GM19397 (cell line): ENCODE data around the gene CCDC83.
"Not testable (repeated sequence)": the region's sequence is repeated elsewhere in the genome, so short reads cannot be mapped to it uniquely, and the experiment has no call there.

Source experiments
- ATAC-seq: cut with Tn5 transposase; IDR thresholded peaks from one replicate; pipeline ENCODE4 v1.9.1; 2021; ENCODE audit warnings: mild to moderate bottlenecking, moderate library complexity; ENCODE audit not compliant: unreplicated experiment

CCDC83 gene

DNA sequence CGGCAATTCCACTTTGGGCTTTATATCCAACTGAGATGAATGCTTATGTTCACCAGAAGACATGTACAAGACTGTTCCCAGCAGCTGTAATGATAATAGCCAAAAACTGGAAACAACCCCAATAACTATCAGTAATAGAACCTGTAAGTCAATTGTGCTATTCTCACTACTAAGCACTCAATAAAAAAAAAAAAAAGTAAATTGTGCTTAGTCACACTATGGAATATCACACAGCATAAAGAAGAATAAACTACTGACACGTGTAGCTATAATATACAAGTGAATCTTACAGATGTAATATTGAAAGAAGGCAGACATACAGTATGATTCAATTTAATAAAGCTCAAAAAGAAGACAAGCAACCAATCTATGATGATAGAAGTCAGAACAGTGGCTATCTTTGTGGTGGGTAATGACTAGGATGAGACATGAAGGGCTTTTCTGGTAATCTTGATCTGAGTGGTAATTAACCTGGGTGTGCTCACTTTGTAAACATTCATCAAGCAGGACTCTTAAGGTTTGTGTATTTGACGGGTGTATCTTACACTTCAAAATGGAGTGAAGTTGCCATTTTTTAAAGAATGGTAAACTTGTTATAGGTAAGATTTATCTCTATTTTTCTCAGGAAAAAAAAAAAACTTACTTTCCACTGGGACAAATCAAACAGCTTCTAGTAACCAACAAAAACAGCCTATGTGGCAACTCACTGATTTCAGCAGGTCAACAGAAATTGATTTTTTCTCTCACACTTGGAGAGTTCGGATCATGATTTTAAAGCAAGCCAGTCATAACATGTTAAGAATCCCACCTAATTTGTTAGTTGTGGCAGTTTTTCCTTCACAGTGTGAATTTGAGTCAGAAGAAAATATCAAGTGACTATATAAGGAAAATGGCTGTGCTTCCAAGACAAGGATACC lies 84.2 kb downstream of the CCDC83 start:
- no peak for ATAC-seq

DNA sequence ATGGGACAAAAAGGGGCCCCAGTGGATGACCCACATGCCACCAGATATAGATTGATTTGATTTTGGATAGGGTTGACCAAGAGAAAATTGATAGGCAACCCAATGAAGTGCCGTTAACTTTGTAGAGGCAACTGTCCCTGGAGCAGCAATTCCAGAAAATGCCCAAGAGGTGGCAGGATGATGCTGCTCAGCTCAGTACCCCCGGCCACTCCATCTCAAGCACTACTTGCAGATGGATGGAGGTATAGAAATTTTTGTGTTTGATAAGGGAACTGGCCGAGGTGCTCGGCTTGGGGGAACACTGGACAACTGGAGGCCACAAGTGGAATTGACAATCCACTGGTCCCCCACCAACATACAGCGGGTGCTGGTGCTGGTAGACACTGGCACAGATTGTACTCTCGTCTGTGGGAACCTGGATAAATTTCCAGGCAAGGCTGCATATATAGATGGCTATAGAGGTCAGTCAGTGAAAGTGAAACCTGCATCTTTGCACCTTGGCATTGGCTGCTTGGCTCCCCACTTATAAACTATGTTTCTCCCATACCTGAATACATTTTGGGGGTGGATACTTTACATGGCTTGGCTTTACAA lies 86.3 kb downstream of the CCDC83 start:
- ATAC-seq = no peak

DNA sequence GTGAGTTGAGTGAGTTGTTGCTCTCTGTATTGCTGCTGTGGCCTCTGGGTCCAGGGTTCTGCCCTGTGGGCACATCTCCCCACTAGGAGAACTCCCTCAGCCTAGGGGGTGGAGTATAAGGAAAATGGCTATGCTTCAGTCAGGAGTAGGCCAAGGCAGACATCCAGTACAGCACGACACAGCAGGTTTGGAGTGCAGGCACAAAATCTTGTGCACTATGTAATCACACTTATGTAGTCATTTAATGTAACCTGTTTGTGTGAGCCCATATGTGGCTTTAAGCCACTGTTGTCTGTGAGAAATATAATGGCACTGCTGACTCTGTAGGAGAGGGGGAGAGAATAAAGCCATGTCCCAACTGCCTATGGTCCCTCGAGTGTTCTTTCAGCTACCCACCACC lies 90.1 kb downstream of the CCDC83 start:
- ATAC-seq = no peak

DNA sequence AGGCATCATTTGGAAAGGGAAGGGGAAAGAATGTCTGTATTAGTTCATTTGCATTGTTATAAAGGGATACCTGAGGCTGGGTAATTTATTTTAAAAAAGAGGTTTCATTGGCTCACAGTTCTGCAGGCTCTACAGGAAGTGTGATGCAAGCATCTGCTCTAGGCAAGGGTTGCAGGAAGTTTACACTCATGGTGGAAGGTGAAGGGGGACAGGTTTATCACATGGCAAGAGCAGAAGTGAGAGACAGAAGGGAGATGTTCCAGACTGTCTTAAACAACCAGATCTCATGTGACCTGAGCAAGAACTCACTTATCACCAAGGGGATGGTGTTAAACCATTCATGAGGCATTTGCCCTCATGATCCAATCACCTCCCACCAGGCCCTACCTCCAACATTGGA lies 90.6 kb downstream of the CCDC83 start:
- ATAC-seq = no peak

DNA sequence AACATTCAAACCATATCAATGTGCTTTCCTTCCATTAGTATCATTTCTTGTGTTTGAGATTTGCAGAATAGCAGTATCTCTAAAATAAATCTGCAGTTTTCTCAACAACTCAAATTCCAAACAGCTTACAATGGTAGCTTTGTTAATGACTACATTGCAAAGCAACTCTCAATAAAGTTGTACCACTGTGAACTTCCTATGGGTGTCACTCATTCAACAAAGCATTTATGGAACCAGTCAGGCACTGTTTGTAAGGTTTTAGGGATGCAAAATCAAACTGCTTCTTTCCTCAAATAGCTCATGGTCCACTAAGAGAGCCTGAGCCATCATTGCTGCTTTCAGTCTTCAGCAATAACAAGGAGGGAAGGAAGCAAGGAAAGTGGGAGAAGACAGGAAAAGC lies 91.0 kb downstream of the CCDC83 start:
- ATAC-seq = no peak

DNA sequence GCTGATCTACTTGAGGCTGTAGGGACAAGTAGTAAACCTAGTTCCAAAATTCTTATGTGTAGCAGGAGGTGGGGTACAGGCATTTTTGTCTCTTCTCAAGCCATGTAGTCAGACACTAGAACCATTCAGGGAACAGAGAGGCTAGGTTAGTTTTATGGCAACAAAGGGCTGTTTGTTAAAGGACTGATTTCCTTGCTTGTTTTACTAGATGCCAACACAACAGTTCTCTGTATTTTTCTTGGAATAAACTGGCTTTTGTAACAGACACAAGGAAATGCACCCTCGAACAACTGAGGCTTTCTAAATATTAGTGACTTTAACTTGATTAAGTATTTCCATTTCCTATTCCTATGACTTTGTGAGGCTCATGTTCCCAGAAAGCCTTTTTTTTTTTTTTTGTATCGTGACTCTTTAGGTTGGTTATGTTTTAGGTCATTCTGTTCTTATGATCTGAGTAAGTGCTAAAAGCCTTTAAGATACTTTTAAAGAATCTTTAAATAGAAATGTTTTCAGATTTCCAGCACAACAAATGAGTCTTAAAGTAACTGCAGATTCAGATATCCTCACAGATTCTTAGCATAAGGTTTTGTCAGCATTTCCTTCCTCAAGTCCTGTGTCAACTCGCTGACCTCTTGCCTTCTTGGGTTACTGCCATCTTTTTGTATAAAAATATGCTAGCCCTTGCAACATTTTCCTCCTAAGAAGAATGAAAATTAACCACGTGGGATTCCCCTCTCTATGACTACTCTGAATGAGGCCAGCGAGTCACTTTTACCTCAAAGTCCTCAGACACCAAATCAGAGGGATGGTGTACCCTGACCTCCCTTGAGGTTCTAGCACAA lies 92.5 kb downstream of the CCDC83 start:
- ATAC-seq = no peak

DNA sequence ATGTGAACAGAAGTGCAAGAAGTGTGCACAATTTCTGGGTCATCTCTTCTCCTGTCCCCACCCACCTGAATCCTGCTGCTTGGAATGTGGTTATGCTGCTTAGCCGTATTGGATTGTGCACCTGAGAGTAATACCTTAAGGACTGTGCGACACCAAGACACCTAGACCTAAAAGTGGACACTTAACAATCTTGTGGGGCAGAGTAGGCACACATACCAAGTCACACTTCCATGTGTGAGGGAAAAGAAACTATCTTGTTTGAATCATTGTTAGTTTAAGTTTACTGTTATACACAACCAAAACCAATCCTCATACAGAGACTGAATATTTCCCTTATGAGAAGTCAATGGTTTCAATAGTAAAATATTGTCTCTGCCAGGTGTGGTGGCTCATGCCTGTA lies 93.7 kb downstream of the CCDC83 start:
- ATAC-seq = no peak

DNA sequence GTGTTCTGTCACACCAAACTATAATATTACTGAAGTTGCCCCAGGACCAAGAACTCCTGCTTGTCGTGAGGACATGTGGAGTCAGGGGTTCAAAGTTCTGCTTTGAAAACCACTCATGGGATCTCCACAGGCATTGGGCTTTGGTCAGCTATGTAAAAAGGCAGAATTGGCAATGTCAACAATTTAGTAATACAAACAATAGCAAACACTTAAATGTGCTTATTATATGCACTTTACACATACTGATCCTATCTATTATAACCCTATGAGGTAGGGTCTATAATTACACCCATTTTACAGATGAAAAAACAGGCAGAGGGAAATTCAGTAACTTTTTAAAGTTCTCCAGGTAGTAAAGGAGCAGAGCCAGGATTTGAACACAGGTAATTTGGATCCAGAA lies 94.6 kb downstream of the CCDC83 start:
- no peak for ATAC-seq

DNA sequence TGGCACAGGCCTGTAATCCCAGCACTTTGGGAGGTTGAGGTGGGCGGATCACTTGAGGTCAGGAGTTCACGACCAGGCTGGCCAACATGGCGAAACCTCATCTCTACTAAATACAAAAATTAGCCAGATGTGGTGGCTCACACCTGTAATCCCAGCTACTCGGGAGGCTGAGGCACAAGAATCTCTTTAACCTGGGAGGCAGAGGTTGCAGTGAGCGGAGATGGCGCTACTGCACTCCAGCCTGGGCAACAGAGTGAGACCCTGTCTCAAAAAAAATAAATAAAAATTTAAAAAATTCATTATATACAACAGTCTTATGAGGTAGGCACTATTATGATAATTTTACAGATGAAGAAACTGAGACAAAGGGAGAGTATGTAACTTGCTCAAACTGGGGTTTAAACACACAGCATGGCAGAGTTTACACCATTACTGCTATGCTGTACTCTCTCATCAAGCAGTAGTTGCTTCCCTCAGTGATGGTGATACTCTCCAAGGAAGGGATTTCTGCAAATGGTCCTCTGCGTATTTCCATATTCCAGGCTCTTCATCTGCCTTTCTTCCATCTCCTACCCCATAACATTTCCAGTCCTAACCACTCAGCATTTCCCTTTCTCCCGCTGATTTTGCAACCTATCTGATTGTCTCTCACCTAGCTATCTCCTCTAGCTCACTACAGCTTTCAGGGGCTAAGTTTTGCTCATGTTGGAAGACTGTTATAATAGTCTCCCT lies 95.3 kb downstream of the CCDC83 start:
- no peak for ATAC-seq

DNA sequence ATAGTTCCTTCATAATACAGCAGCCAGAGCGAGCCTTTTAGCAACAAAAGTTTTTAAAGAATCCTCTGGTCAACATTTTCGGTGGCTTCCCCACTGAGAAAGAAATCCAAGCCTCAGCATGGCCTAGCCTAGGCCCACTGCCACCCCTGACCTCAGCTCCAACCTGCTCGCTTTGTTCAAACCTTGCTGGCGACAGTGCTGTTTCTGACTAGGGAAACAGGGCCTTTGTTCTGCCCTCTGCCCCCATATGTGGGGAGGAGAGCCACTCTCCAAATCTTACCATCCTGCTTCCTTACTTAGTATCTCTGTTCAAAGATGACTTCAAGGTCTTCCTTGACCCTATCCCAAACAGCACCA lies 95.8 kb downstream of the CCDC83 start:
- ATAC-seq = no peak

DNA sequence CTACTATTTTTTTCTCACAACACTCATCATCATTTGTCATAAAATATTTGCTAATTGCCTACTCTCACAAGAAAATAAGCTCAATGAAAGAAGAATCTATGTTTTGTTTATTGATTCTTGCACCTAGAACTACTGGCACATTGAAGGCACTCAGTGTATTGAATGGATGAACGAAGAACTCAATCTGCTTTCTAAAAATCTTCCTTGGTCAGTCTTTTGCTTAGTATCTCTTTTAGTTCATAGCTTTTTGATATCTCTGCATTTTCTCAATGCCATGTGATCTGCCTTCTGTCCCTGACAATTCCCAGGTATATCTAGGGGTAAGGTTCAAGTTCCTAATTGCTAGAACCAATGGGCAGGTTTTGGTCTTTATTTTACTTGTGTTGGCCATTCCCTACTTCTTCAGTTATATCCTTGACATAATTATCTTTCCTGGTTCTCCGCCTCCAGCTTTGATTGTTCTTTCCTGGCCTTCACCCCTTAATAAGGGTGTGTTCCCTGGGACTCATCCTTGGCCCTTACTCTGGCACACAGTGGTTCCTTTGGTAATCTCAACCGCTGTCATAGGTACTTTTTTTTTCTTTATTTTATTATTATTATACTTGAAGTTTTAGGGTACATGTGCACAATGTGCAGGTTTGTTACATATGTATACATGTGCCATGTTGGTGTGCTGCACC lies 96.4 kb downstream of the CCDC83 start:
- ATAC-seq = no peak

DNA sequence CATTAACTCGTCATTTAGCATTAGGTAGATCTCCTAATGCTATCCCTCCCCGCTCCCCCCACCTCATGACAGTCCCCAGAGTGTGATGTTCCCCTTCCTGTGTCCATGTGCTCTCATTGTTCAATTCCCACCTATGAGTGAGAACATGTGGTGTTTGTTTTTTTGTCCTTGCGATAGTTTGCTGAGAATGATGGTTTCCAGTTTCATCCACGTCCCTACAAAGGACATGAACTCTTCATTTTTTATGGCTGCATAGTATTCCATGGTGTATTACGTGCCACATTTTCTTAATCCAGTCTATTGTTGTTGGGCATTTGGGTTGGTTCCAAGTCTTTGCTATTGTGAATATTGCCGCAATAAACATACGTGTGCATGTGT lies 96.9 kb downstream of the CCDC83 start:
- not testable (repeated sequence) for ATAC-seq

DNA sequence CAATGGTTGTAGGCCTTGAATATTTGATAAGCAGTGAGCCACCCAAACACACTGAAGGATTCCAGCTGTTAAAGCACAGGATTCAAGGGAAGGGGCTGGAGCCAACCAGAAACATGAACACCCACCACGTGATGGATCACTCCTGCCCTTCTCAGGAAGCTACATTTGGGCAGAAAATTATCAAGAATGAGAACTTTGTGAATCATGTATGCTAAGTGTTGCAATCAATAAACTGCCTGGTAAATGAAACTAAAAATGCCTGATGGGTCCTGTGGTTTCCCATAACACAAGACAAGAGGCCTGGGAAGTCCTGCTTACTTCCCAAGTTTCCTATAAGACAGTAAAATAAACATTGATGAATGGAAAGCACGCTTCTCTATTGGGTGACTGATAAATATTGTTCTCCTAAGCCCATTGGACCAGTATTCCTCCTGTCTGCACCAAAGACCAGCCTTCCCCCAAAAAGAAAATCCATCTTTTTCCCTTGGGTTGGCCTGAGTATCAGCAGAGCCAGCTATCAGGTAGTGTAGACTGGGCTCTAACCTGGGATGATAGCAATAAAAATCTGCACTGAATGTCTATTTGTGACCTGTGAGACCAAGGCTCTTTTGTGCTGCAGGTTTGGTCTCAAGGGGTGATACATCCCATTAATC lies 98.4 kb downstream of the CCDC83 start:
- ATAC-seq = no peak

DNA sequence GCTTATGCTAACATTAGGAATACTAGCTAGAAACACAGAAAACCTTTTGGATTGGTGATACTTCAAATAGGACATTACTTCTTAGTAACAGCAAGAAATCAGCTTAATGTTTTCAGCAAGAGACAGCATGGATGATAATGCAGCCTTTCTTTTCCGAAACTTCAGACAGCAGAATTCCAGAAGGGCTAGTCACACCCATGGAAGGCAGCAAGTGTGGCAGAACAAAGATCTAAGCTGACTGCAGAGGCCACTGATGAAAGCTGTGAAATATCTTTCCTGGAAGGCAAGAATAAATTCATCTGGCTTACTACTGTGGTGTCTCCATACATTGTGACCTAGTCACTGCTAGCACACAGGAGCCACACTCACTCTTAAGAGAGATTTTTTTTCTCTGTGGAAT lies 100.3 kb downstream of the CCDC83 start:
- ATAC-seq = no peak

DNA sequence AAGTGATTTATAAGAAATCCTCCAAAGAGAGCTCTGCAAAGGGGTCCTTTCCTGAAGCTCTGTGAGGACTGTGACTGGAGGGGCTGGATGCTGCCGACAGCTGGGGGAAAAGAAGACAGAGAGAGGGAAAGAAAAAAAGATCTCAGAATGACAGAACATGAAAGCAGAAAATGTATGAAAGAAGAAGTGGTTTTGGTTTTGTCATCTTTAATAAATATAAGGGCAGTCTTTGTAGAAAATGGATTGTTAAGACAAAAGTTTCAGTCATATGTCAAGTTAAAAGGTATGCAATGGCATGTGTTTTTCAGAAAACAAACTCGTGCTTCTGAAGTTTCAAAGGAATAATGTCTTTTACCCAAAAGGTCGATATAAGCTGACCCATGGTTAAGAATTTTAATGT lies 105.5 kb downstream of the CCDC83 start:
- ATAC-seq = no peak

DNA sequence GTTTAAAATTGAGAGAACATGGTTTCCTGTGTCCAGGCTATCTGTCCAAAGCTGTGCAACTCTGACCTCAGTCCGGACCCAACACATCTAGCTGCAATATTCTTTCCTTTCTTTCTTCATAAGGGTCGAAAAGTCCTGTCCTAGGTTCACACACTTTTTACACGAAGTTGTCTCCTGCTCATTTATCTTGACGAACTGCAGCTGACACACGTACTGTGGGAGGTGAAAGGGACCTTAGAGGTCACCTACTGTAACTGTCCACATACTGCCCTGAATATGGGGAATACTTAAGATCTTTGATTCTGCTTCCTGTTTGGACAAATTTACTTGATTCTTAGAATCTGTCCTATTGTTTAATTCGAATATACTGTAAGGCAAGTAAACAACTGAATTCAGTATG lies 105.9 kb downstream of the CCDC83 start:
- ATAC-seq = no peak

DNA sequence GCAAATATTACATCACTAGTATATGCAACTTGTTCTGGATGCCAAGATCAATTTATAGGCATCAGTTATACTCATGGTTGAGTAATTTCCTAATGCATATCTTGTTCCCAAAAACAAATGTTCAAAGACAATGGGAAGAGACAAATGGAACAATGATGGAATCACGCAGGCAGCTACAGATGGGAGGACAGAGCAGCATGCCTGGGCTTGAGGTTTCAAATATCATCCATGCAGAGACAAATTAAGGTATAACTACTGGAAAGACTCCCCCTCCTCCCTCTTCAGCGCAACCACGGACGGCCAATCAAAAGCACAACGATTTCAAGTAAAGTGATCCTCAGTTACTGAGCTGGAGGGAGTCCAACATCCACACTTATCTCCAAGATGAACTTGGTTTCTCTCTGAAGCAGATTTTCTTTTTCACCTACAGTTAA lies 106.8 kb downstream of the CCDC83 start:
- ATAC-seq = no peak

DNA sequence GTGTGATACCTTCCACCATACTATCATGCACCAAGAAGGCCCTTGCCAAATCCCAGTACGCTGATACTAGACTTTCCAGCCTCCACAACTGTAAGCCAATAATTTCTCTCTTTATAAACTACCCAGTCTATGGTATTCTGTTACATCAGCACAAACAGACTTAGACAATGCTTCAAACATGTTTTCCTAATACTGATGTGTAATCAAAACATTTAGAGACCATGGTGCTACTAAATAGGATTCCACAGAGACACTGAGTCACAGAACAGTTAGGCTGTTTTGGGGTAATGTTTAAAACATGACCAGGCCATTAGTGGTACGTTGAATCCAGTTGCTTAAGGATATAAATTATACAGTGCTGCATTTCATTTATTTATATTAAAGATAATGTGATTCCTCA lies 110.0 kb downstream of the CCDC83 start:
- ATAC-seq = no peak

DNA sequence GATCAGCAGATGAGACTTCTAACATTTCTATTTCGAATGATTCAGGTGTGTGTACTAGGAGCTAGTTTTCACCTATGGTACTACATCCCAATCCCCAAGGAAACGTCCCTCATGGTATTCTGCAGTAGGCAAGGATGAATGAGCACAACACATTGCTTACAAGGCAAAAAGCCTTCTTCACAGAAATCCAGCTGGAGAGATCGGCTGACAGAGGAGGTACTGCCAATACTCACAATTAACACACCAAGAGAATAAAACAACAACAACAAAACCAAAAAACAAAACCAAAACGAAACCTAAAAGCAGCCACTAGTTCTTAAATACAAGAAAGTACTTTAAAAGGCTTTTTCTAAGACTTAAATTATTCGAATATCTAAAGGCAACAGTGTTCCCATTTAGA lies 112.3 kb downstream of the CCDC83 start:
- ATAC-seq = no peak
